HFFc6 (cell line): ENCODE data around the gene ZNF227. TPM values are rescaled to one million over a fixed set of nuclear protein-coding genes. Genes with fewer than 3 reads are reported as not detected.

Source experiments
- DNase-seq: peaks from one replicate; pipeline ENCODE4 v3.0.0-alpha.2; 2018
- H3K27ac Mint-ChIP-seq: 2 replicates; pipeline ENCODE4 v1.8.0; 2020; ENCODE audit warnings: mild to moderate bottlenecking, mixed read lengths
- H3K27me3 Mint-ChIP-seq: 2 replicates; pipeline ENCODE4 v1.8.0; 2021; ENCODE audit warnings: mild to moderate bottlenecking, moderate library complexity, mixed read lengths; ENCODE audit not compliant: insufficient read depth
- H3K36me3 Mint-ChIP-seq: 2 replicates; pipeline ENCODE4 v1.8.0; 2021; ENCODE audit warnings: low read depth, mixed read lengths
- H3K4me1 Mint-ChIP-seq: 2 replicates; pipeline ENCODE4 v1.8.0; 2020; ENCODE audit warnings: low read depth, mixed read lengths
- H3K4me3 Mint-ChIP-seq: 2 replicates; pipeline ENCODE4 v1.8.0; 2020; ENCODE audit warnings: mild to moderate bottlenecking, moderate library complexity, mixed read lengths
- H3K9me3 Mint-ChIP-seq: 2 replicates; pipeline ENCODE4 v1.8.0; 2020; ENCODE audit warnings: mild to moderate bottlenecking, mixed read lengths
- total RNA-seq, 6 experiments: library from RNA; stranded (reverse); fragmentation: NEBNext Ultra II Directional; extraction: Animal tissue kit (Norgen Biotek cat#: 25700); gene quantifications; 2 replicates in 1 of 6; 3 replicates in 5 of 6; pipeline ENCODE4 v1.2.3, GENCODE V29; 2021
- TF ChIP-seq, protein P1 (sequence below): fragments of 200-600 bp; sonication (generic); IDR thresholded peaks from 2 replicates; pipeline ENCODE4 v1.5.0; 2021; ENCODE audit warnings: antibody characterized with exemption, mild to moderate bottlenecking

ZNF227 gene
- total RNA-seq, 6 experiments from 2014 or later: 11.6 to 13.4 (median 12.9) TPM

- peaks cover 69% of the 10 kb centered on the region for H3K9me3 Mint-ChIP-seq
- peaks cover 68% of the 10 kb centered on the region for H3K36me3 Mint-ChIP-seq
- H3K4me3 Mint-ChIP-seq: no peak overlapping the region
- no peak overlapping the region for H3K27ac Mint-ChIP-seq
- no peak for DNase-seq
- TF ChIP-seq, protein P1, sequence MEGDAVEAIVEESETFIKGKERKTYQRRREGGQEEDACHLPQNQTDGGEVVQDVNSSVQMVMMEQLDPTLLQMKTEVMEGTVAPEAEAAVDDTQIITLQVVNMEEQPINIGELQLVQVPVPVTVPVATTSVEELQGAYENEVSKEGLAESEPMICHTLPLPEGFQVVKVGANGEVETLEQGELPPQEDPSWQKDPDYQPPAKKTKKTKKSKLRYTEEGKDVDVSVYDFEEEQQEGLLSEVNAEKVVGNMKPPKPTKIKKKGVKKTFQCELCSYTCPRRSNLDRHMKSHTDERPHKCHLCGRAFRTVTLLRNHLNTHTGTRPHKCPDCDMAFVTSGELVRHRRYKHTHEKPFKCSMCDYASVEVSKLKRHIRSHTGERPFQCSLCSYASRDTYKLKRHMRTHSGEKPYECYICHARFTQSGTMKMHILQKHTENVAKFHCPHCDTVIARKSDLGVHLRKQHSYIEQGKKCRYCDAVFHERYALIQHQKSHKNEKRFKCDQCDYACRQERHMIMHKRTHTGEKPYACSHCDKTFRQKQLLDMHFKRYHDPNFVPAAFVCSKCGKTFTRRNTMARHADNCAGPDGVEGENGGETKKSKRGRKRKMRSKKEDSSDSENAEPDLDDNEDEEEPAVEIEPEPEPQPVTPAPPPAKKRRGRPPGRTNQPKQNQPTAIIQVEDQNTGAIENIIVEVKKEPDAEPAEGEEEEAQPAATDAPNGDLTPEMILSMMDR: no peak
- H3K27me3 Mint-ChIP-seq: peaks cover 2% of the 10 kb centered on the region; the same call in 1 of the 2 replicates
- no peaks in the 10 kb centered on the region for H3K4me1 Mint-ChIP-seq
Observed at GRCh38 chr19:44176590-44176989, 35.7 kb upstream of the ZNF227 start.

DNA sequence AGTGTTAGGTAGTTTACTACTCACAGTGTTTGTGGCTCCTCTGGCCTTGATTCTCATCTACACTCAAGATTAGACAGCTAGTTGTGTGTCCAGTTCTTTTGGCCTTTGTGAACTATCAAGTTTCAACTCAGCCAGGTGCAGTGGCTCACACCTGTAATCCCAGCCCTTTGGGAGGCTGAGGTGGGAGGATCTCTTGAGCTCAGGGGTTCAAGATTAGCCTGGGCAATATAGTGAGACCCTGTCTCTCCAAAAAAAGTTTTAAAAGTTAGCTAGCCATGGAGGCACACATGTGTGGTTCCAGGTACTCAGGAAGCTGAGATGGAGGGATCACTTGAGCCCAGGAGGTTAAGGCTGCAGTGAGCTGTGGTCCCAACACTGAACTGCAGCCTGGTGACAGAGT lies 31.4 kb upstream of the ZNF227 start:
- TF ChIP-seq, protein P1: no peak
- H3K27me3 Mint-ChIP-seq: peaks cover 2% of the 10 kb centered on the region; the same call in 1 of the 2 replicates
- H3K9me3 Mint-ChIP-seq: peaks cover 46% of the 10 kb centered on the region
- H3K27ac Mint-ChIP-seq: no peak overlapping the region
- no peaks in the 10 kb centered on the region for H3K4me1 Mint-ChIP-seq
- DNase-seq: no peak
- H3K36me3 Mint-ChIP-seq: peaks cover 25% of the 10 kb centered on the region
- no peak overlapping the region for H3K4me3 Mint-ChIP-seq

- TF ChIP-seq, protein P1: no peak
- H3K9me3 Mint-ChIP-seq: peaks cover 34% of the 10 kb centered on the region
- H3K36me3 Mint-ChIP-seq: peaks cover 13% of the 10 kb centered on the region
- no peak overlapping the region for H3K27ac Mint-ChIP-seq
- no peaks in the 10 kb centered on the region for H3K27me3 Mint-ChIP-seq
- no peak overlapping the region for H3K4me3 Mint-ChIP-seq
- H3K4me1 Mint-ChIP-seq: no peaks in the 10 kb centered on the region
- DNase-seq: no peak
Observed at GRCh38 chr19:44182145-44182544, 30.2 kb upstream of the ZNF227 start.

DNA sequence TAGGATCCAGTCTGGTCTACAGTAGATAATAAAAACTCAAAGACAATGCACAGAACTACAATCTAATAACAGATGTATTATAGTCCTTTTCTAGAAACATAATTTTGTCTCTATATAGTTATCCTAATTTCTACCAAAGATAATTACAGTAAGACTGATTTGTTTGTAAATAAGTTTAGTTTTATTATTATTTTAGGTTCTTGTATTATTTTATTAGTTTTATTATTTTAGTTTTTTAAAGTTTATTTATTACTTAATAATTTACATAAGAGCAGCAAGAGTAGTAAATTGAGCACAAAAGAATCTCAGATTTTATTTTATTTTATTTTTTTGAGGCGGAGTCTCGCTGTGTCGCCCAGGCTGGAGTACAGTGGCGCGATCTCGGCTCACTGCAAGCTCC lies 22.3 kb upstream of the ZNF227 start:
- DNase-seq: no peak
- no peaks in the 10 kb centered on the region; the same call in 1 of the 2 replicates for H3K9me3 Mint-ChIP-seq
- no peaks in the 10 kb centered on the region for H3K27me3 Mint-ChIP-seq
- TF ChIP-seq, protein P1: no peak
- no peak overlapping the region for H3K4me3 Mint-ChIP-seq
- H3K36me3 Mint-ChIP-seq: no peaks in the 10 kb centered on the region
- no peak overlapping the region for H3K27ac Mint-ChIP-seq
- H3K4me1 Mint-ChIP-seq: no peaks in the 10 kb centered on the region

GRCh38 chr19:44192127-44192526 lies 20.2 kb upstream of the ZNF227 start:
- no peaks in the 10 kb centered on the region for H3K4me1 Mint-ChIP-seq
- TF ChIP-seq, protein P1: no peak
- H3K4me3 Mint-ChIP-seq: no peak overlapping the region
- H3K36me3 Mint-ChIP-seq: no peaks in the 10 kb centered on the region
- H3K27ac Mint-ChIP-seq: no peak overlapping the region
- no peak for DNase-seq
- H3K9me3 Mint-ChIP-seq: no peaks in the 10 kb centered on the region; the same call in 1 of the 2 replicates
- no peaks in the 10 kb centered on the region for H3K27me3 Mint-ChIP-seq

DNA sequence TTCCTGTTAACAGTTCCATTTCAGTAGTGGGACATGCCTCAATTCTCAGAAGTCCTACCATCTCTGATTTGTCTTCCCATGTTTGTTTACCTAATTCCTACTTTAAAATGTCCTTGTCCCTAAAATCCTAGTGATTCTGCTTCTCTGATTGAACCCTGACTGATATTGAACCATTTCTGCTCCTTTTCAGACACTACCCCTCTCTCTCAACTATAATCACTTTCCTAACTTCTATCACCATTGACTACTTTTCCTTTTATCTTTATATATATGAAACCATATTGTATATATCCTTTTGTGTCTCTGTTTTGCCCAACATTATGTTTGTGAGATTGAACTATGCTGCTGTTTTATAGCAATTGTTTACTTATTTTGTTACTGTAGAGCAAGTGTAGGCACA lies 15.6 kb upstream of the ZNF227 start:
- no peaks in the 10 kb centered on the region for H3K36me3 Mint-ChIP-seq
- no peaks in the 10 kb centered on the region for H3K9me3 Mint-ChIP-seq
- no peaks in the 10 kb centered on the region for H3K4me1 Mint-ChIP-seq
- H3K27me3 Mint-ChIP-seq: no peaks in the 10 kb centered on the region; the same call in 1 of the 2 replicates
- no peak for DNase-seq
- H3K4me3 Mint-ChIP-seq: no peak overlapping the region
- H3K27ac Mint-ChIP-seq: no peak overlapping the region
- TF ChIP-seq, protein P1: no peak
